Activated CD4-positive, alpha-beta memory T cell treated with anti-CD3 and anti-CD28 coated beads for 36 hours (primary cell): Measurements from ENCODE around the gene CALY. TPM values are rescaled to one million over a fixed set of nuclear protein-coding genes. Genes with fewer than 3 reads are reported as not detected.

Source experiments
- CTCF ChIA-PET: fragments of 350-600 bp; sonication (Branson Sonifier 250); formaldehyde crosslinking; loops from one replicate; lab custom pipeline; 2021; ENCODE audit warnings: antibody characterized with exemption, inconsistent platforms; lab: Charles Lee
- POLR2A ChIA-PET: fragments of 350-600 bp; sonication (Branson Sonifier 250); formaldehyde crosslinking; loops from one replicate; lab custom pipeline; 2021; ENCODE audit warnings: antibody characterized with exemption; lab: Charles Lee
- DNase-seq: peaks from one replicate; pipeline ENCODE4 v3.0.0-alpha.2; 2020
- H3K27ac Mint-ChIP-seq: one replicate; pipeline ENCODE4 v1.8.0; 2021; ENCODE audit warnings: mixed read lengths
- H3K27me3 Mint-ChIP-seq: one replicate; pipeline ENCODE4 v1.8.0; 2021; ENCODE audit warnings: mixed read lengths
- H3K36me3 Mint-ChIP-seq: one replicate; pipeline ENCODE4 v1.8.0; 2021; ENCODE audit warnings: mixed read lengths
- H3K4me1 Mint-ChIP-seq: one replicate; pipeline ENCODE4 v1.8.0; 2021; ENCODE audit warnings: low read depth, mixed read lengths
- H3K4me3 Mint-ChIP-seq: one replicate; pipeline ENCODE4 v1.8.0; 2021; ENCODE audit warnings: mild to moderate bottlenecking, mixed read lengths
- H3K9me3 Mint-ChIP-seq: one replicate; pipeline ENCODE4 v1.8.0; 2021; ENCODE audit warnings: mixed read lengths
- intact Hi-C: fragments of 100-400 bp; cut with micrococcal nuclease; formaldehyde crosslinking; loops from one replicate; pipeline ENCODE4 v1.15.1; 2023
- microRNA-seq: library from miRNA; unstranded; fragments of <30 nt; microRNA quantifications from one replicate; pipeline ENCODE4 v1.2.0, GENCODE V29; 2022; ENCODE audit warnings: borderline number of aligned reads, borderline microRNAs expressed, borderline replicate concordance
- total RNA-seq, 2 experiments: library from RNA; stranded (reverse); gene quantifications; one replicate each; pipeline ENCODE4 v1.2.3, GENCODE V29; 2021

The CALY gene
- total RNA-seq, 2 experiments from 2014 or later, result not detected

DNA sequence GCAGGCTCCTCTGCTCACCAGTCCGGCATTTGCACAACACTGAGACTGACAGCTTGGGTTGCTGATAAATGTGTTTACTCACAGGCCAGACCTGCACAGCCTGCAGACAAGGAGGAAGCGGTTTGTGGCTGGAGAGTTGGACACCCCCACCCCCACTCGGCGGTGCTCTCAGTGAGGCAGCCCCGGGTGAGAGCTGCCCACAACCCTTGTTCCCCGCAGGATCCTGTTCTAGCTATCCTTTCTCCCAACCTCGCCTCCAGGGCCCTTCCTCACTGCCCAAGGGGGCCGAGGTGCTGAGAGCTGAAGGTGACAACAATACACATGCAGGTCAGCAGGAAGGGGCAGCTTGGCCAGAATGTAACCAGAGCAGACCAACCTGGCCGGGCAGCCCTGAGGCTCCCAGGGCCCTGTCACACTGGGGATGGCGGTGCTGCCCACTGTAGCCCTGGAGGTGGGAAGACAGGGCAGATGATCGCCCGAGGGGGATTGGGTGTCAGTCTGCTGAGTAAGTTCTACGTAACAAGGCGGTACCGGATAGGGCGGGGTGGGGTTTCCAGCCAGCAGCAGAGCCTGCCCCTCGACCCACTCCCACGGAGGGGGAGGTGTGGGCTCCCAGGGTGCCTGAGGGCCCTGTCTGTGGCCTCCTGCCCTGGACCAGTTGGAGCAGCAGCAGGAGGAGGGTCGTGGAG lies 58.0 kb downstream of the CALY start:
- H3K27me3 Mint-ChIP-seq, result no peaks in the 10 kb centered on the region
- DNase-seq, result peak; percentile 83
- H3K9me3 Mint-ChIP-seq, result no peaks in the 10 kb centered on the region
- H3K27ac Mint-ChIP-seq, result peak overlapping the region; percentile 85
- intact Hi-C loops, result no loop called here
- POLR2A ChIA-PET, result interaction anchor here (1.3 to 5.1 kb wide), 4 partner anchors 15 to 29 kb away, joined by 4 to 61 read pairs (median 5); no protein-coding TSS in a partner anchor
- H3K4me1 Mint-ChIP-seq, result peaks cover 28% of the 10 kb centered on the region
- H3K36me3 Mint-ChIP-seq, result peaks cover 22% of the 10 kb centered on the region
- CTCF ChIA-PET, result interaction anchor here (1.1 to 3.6 kb wide), 5 partner anchors 20 to 135 kb away, joined by 3 to 16 read pairs (median 5); no protein-coding TSS in a partner anchor
- H3K4me3 Mint-ChIP-seq, result peak overlapping the region; percentile 63

GRCh38 chr10:133277993-133278576 lies 58.6 kb downstream of the CALY start:
- Mint-ChIP-seq H3K27me3 (no peaks in the 10 kb centered on the region), H3K27ac (peak overlapping the region; percentile 85), H3K4me1 (peaks cover 28% of the 10 kb centered on the region), H3K36me3 (peaks cover 21% of the 10 kb centered on the region), H3K9me3 (no peaks in the 10 kb centered on the region), H3K4me3 (peak overlapping the region; percentile 63)
- ChIA-PET CTCF (interaction anchor here (1.1 to 3.6 kb wide), 5 partner anchors 19 to 134 kb away, joined by 3 to 16 read pairs (median 5); no protein-coding TSS in a partner anchor), POLR2A (interaction anchor here (1.3 to 5.1 kb wide), 4 partner anchors 14 to 30 kb away, joined by 4 to 61 read pairs (median 5); no protein-coding TSS in a partner anchor)
- intact Hi-C loops, result no loop called here
- DNase-seq, result no peak

DNA sequence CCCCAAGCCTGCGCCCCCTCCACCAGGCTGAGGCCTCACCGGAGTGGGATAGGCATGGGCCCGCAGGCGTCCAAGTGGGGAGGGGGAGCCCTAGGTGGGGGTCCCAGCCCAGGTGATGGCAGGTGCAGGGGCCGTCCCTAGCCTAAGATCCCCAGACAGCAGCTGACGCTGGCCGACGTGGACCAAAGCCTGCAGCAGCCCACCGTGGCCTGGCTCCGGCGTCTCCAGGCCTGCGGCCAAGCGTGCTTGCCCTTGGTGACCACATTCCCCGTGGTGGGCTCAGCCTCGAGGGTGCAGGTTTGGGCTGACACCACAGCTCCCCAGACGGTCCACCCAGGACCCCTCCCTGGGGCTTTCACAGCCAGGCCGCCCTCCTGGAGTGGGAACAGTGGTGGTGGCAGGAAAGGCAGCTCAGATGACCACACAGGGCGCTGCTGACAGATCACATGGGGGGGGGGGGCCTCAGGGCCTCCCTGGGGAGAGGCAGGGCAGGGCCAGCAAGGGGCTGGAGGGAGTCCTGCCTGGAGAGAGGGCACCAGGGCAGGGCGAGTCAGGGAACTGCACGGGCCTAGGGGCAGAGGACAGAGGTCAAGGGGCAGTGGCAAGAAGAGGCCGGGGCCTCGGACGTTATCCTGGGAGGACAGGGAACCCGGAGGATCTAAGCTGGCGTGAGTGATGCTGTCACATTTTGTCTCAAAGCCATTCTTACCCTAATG lies 59.3 kb downstream of the CALY start:
- Mint-ChIP-seq H3K27me3 (no peaks in the 10 kb centered on the region), H3K36me3 (peaks cover 19% of the 10 kb centered on the region), H3K9me3 (no peaks in the 10 kb centered on the region), H3K4me3 (peak overlapping the region; percentile 20), H3K4me1 (peaks cover 28% of the 10 kb centered on the region), H3K27ac (no peak overlapping the region)
- DNase-seq, result no peak
- ChIA-PET CTCF (interaction anchor here (1.1 to 3.6 kb wide), 3 partner anchors 18 to 134 kb away, joined by 3 to 16 read pairs (median 5); no protein-coding TSS in a partner anchor), POLR2A (interaction anchor here (0.6 to 5.1 kb wide), 4 partner anchors 14 to 94 kb away, joined by 4 to 61 read pairs (median 5); no protein-coding TSS in a partner anchor)
- intact Hi-C loops, result no loop called here

- Mint-ChIP-seq H3K4me1 (peaks cover 28% of the 10 kb centered on the region), H3K27ac (peak within 1 kb of the TSS; percentile 93), H3K36me3 (peaks cover 23% of the 10 kb centered on the region), H3K4me3 (peak within 1 kb of the TSS; percentile 91), H3K27me3 (no peaks in the 10 kb centered on the region), H3K9me3 (no peaks in the 10 kb centered on the region)
- peak; percentile 83 for DNase-seq
- ChIA-PET CTCF (interaction anchor here (0.7 to 4.2 kb wide), 7 partner anchors 10 to 133 kb away, joined by 4 to 28 read pairs (median 14); no protein-coding TSS in a partner anchor), POLR2A (interaction anchor here (0.6 to 5.1 kb wide), 7 partner anchors 10 to 94 kb away, joined by 3 to 61 read pairs (median 11); no protein-coding TSS in a partner anchor)
- intact Hi-C loops, result no loop called here
Observed at GRCh38 chr10:133276435-133277201, 60.1 kb downstream of the CALY start, which contains the start of gene ADAM8. ADAM8 (minus strand) TSS chr10:133276868; CDS start chr10:133276817, 51 bp downstream.

DNA sequence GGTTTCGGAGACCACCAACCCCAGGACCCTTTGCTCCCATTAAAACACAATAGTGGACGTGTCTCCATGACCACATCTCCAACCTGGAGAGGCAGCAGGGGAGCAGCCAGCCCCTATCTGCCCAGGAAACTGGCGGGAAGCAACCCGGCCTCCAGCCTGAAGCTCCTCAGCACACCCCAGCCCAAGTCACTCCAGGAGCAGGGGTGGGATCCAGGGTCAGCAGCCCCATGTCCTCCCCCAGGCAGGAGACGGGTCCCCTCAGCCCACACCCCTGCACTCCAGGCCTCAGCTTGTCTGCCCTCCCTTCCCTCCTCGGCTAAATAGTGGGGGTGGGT lies 60.6 kb downstream of the CALY start:
- intact Hi-C loops, result no loop called here
- Mint-ChIP-seq H3K4me3 (peak overlapping the region; percentile 91), H3K4me1 (peaks cover 28% of the 10 kb centered on the region), H3K27me3 (no peaks in the 10 kb centered on the region), H3K27ac (peak overlapping the region; percentile 93), H3K9me3 (no peaks in the 10 kb centered on the region), H3K36me3 (peaks cover 25% of the 10 kb centered on the region)
- DNase-seq, result no peak
- POLR2A ChIA-PET, result interaction anchor here (1.2 to 5.1 kb wide), 6 partner anchors 10 to 31 kb away, joined by 3 to 61 read pairs (median 12); no protein-coding TSS in a partner anchor
- CTCF ChIA-PET, result interaction anchor here (0.7 to 4.2 kb wide), 7 partner anchors 10 to 132 kb away, joined by 4 to 28 read pairs (median 14); no protein-coding TSS in a partner anchor

- CTCF ChIA-PET, result interaction anchor here (0.7 to 4.2 kb wide), 8 partner anchors 9 to 132 kb away, joined by 3 to 28 read pairs (median 11); no protein-coding TSS in a partner anchor
- Mint-ChIP-seq H3K27ac (peak overlapping the region; percentile 93), H3K27me3 (no peaks in the 10 kb centered on the region), H3K4me3 (peak overlapping the region; percentile 91), H3K4me1 (peaks cover 28% of the 10 kb centered on the region), H3K36me3 (peaks cover 27% of the 10 kb centered on the region), H3K9me3 (no peaks in the 10 kb centered on the region)
- POLR2A ChIA-PET, result interaction anchor here (0.9 to 5.1 kb wide), 7 partner anchors 9 to 82 kb away, joined by 3 to 61 read pairs (median 11); partner anchors contain the start of gene FUOM
- intact Hi-C loops, result loop anchor here (1.0 kb wide), 5 partner anchors 16 to 1375 kb away; partner anchors contain the start of genes TUBGCP2 and ZNF511
- DNase-seq, result peak; percentile 76
Observed at GRCh38 chr10:133275684-133276092, 61.0 kb downstream of the CALY start.

DNA sequence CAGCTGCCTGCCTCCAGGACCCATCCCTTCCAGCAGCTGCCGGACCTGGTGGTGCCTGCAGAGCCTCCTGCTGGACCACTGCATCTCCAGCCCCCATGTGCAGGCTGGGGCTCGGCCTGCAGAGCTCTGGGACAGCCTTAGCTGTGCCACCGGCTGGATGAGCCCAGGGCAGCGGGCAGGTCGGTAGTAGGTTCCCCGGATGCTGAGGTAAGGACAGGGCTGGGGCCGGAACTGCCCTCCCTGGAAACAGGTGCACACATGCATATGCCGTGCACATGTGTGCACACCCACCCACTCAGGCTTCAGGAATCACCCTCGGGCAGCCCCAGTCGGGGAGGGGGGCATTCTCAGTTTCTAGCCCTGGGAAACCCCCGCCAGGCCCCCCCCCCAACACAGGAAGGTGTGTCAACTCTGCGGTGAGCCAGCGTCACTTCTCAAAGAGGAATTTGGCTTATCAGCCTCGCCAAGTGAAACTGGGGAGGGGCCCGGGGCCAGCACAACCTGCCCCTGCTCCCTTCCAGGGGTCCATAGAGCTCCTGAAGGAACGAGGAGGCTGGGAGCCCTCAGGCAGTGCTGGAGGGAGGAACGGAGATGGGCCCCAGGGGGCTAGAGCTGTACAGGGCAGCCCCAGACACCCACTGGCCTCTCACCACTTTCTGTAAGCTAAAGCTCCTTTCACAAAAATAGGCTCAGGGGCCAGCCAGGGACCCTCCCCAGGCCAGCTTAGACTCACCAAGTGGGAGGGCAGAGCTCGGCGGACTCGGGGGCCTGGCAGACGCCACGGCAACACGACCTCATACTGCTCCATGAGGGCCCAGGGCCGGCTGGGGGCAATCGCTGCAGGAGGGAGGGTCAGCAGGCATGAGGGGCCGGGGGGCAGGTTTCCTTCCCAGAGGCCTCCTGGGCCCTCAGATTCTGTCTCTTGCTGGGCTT lies 61.7 kb downstream of the CALY start:
- H3K9me3 Mint-ChIP-seq, result no peaks in the 10 kb centered on the region
- peak; percentile 95 for DNase-seq
- POLR2A ChIA-PET, result interaction anchor here (0.9 to 5.1 kb wide), 7 partner anchors 9 to 83 kb away, joined by 3 to 61 read pairs (median 11); partner anchors contain the start of gene FUOM
- H3K27me3 Mint-ChIP-seq, result no peaks in the 10 kb centered on the region
- intact Hi-C loops, result loop anchor here (1.0 kb wide), 5 partner anchors 16 to 1375 kb away; partner anchors contain the start of genes TUBGCP2 and ZNF511
- peaks cover 28% of the 10 kb centered on the region for H3K4me1 Mint-ChIP-seq
- H3K27ac Mint-ChIP-seq, result peak overlapping the region; percentile 93
- peaks cover 30% of the 10 kb centered on the region for H3K36me3 Mint-ChIP-seq
- peak overlapping the region; percentile 91 for H3K4me3 Mint-ChIP-seq
- CTCF ChIA-PET, result interaction anchor here (0.8 to 4.2 kb wide), 8 partner anchors 12 to 131 kb away, joined by 3 to 28 read pairs (median 11); no protein-coding TSS in a partner anchor

Small RNAs within 50 kb of the gene (microRNA-seq; reads per million reads assigned to microRNA genes)
- 1.6 reads per million for gene MIR3944

Other genes with a start within 250 kb of the CALY start
- not detected for gene ADGRA1, start 249.0 kb downstream of the CALY start, total RNA-seq
- gene KNDC1, start 176.7 kb downstream of the CALY start, total RNA-seq, result under 1 TPM; 0.17 to 0.70 TPM
- not detected for gene UTF1, start 106.7 kb downstream of the CALY start, total RNA-seq
- under 1 TPM; 0.07 to 0.12 TPM for gene VENTX, start 99.0 kb downstream of the CALY start, total RNA-seq
- gene ADAM8, start 60.0 kb downstream of the CALY start, total RNA-seq, result 100 to 1,000 TPM; 160 to 165 TPM
- gene TUBGCP2, start 28.0 kb downstream of the CALY start, total RNA-seq, result 10 to 100 TPM; 54.5 to 59.1 TPM
- gene ZNF511, start 28.0 kb downstream of the CALY start, total RNA-seq, result 10 to 100 TPM; 48.7 to 51.5 TPM
- gene PRAP1, start 10.5 kb upstream of the CALY start, total RNA-seq, result not detected
- 10 to 100 TPM; 46.5 to 49.8 TPM for gene FUOM, start 21.1 kb upstream of the CALY start, total RNA-seq
- 10 to 100 TPM; 60.2 to 64.8 TPM for gene ECHS1, start 36.5 kb upstream of the CALY start, total RNA-seq
- gene PAOX, start 42.4 kb upstream of the CALY start, total RNA-seq, result 1 to 10 TPM; 8.8 to 9.6 TPM
- gene MTG1, start 57.3 kb upstream of the CALY start, total RNA-seq, result 10 to 100 TPM; 33.9 to 40.3 TPM
- gene SPRN, start 87.7 kb upstream of the CALY start, total RNA-seq, result not detected
- gene SCART1, start 117.0 kb upstream of the CALY start, total RNA-seq, result 1 to 10 TPM; 5.4 to 6.2 TPM
- under 1 TPM; 0.46 to 0.86 TPM for gene CYP2E1, start 190.5 kb upstream of the CALY start, total RNA-seq
- under 1 TPM in 1 of 2 experiments, not detected in 1; 0.14 TPM for gene SYCE1, start 228.7 kb upstream of the CALY start, total RNA-seq